Activated CD8-positive, alpha-beta memory T cell treated with anti-CD3 and anti-CD28 coated beads, Interleukin-2, amount 10 ng/mL, durations not matched to agents 7 days and 5 days (primary cell): ENCODE results near the gene ORAI3. TPM values are rescaled to one million over a fixed set of nuclear protein-coding genes. Genes with fewer than 3 reads are reported as not detected.
A peak's percentile ranks its signal among the peaks of the same experiment; 100 is the strongest.

Source experiments
- ATAC-seq: fragments of 150-1000 bp; cut with Tn5 transposase; one replicate; pipeline ENCODE4 v1.10.0; 2021; ENCODE audit warnings: moderate library complexity
- CTCF ChIA-PET: fragments of 350-600 bp; sonication (Branson Sonifier 250); formaldehyde crosslinking; loops from one replicate; lab custom pipeline; 2021; ENCODE audit warnings: antibody characterized with exemption; lab: Charles Lee
- DNase-seq: peaks from one replicate; pipeline ENCODE4 v3.0.0-alpha.2; 2020
- H3K27ac Mint-ChIP-seq: one replicate; pipeline ENCODE4 v1.8.0; 2021; ENCODE audit warnings: mild to moderate bottlenecking, mixed read lengths
- H3K27me3 Mint-ChIP-seq: one replicate; pipeline ENCODE4 v1.8.0; 2021; ENCODE audit warnings: mixed read lengths
- H3K36me3 Mint-ChIP-seq: one replicate; pipeline ENCODE4 v1.8.0; 2021; ENCODE audit warnings: mild to moderate bottlenecking, mixed read lengths
- H3K4me1 Mint-ChIP-seq: one replicate; pipeline ENCODE4 v1.8.0; 2021; ENCODE audit warnings: mixed read lengths
- H3K4me3 Mint-ChIP-seq: one replicate; pipeline ENCODE4 v1.8.0; 2021; ENCODE audit warnings: mild to moderate bottlenecking, moderate library complexity, mixed read lengths
- H3K9me3 Mint-ChIP-seq: one replicate; pipeline ENCODE4 v1.8.0; 2022; ENCODE audit warnings: low read depth, mixed read lengths
- total RNA-seq, 2 experiments: library from RNA; stranded (reverse); gene quantifications; one replicate each; pipeline ENCODE4 v1.2.3, GENCODE V29; 2021

Gene ORAI3
- total RNA-seq, result 10 to 100 TPM; 19.5 to 20.5 TPM

DNA sequence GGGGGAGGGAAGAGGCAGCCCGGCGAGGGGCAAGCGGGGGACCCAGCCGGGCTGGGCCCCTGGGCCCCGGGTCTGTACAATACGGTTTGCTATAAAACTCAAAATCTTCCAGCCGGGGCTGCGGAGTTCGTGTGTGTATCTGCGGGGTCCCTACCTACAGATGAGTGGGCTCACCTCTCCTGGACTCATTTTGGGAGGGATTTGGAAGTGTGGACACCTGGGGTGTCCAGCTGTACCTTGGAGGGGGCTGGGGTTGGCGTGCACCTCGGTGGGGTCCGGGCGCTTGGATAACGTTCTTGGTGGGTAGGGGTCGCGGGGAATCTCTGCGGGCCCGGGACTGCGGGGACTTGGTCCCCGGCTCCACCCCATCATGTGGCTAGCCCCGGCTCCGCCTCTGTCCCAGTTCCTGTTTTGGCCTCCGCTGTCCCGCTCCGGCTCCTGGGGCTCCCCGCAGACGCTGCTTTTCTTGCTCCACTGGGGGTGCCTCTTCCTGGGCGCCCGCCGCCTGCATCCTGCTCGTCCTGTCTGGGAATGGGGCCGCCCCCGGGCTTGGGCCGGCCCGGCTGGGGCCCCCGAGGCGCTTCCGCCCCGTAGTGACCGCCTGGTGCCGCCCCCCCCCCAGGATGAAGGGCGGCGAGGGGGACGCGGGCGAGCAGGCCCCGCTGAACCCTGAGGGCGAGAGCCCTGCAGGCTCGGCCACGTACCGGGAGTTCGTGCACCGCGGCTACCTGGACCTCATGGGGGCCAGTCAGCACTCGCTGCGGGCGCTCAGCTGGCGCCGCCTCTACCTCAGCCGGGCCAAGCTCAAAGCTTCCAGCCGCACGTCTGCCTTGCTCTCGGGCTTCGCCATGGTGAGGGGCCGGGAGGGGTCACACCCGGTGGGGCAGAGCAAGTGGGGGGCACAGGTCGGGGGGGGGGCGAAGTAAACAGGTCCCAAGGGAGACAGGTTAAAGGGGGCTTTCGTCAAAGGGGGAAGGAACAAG, at the start of gene ORAI3:
Gene ORAI3 (plus strand): TSS at position 402 of the 983 bp plus-strand sequence. CDS start 222 bp downstream, at position 624.
- Mint-ChIP-seq H3K27ac (peak within 1 kb of the TSS; percentile 89), H3K27me3 (no peaks in the 10 kb centered on the region), H3K4me3 (peak within 1 kb of the TSS; percentile 83), H3K36me3 (peaks cover 10% of the 10 kb centered on the region), H3K9me3 (no peaks in the 10 kb centered on the region), H3K4me1 (peaks cover 28% of the 10 kb centered on the region)
- peak; percentile 74 for ATAC-seq
- DNase-seq, result peak; percentile 76
- CTCF ChIA-PET, result interaction anchor here (1.1 to 2.0 kb wide), 6 partner anchors 13 to 928 kb away, joined by 3 to 6 read pairs (median 4); no protein-coding TSS in a partner anchor

DNA sequence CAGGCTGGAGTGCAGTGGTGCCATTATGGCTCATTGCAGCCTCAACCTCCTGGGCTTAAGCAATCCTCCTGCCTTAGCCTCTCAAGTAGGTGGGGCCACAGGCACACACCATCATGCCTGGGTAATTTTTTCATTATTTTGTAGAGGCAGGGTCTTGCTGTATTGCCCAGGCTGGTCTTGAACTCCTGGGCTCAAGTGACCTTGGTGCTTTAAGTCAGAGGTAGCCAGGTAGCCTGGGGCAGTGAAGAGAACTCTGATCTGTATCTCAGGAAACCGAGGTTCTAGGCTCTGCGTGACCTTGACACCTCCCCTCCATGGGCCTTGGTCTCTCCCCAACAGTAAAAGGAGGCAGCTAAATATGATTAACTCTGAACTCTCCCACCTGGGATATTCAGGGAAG, 49.1 kb upstream of the ORAI3 start:
- Mint-ChIP-seq H3K36me3 (peaks cover 3% of the 10 kb centered on the region), H3K9me3 (peaks cover 2% of the 10 kb centered on the region), H3K4me3 (no peak overlapping the region), H3K4me1 (peaks cover 51% of the 10 kb centered on the region), H3K27me3 (no peaks in the 10 kb centered on the region), H3K27ac (no peak overlapping the region)
- no peak for DNase-seq
- CTCF ChIA-PET, result interaction anchor here (3.9 to 5.6 kb wide), 2 partner anchors 24 to 55 kb away, joined by 53 to 133 read pairs; no protein-coding TSS in a partner anchor
- ATAC-seq, result no peak

DNA sequence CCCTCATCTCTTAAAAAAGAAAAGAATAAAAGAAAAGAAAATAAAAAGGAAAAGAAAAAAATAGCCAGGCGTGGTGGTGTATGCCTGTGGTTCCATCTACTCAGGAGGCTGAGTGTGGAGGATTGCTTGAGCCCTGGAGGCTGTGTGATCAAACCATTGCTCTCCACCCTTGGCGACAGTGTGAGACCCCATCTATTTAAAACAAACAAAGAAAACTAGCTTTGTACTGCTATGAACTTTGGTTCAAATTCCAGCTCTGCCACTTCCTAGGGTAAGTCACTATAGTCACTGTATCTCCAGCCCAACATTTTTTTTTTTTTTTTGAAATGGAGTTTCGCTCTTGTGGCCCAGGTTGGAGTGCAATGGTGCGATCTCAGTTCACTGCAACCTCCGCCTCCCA, 48.3 kb upstream of the ORAI3 start:
- H3K27ac Mint-ChIP-seq, result no peak overlapping the region
- no peak for DNase-seq
- CTCF ChIA-PET, result interaction anchor here (1.0 to 5.6 kb wide), 10 partner anchors 9 to 86 kb away, joined by 3 to 133 read pairs (median 18); partner anchors contain the start of gene BCL7C
- H3K9me3 Mint-ChIP-seq, result peaks cover 2% of the 10 kb centered on the region
- peaks cover 46% of the 10 kb centered on the region for H3K4me1 Mint-ChIP-seq
- ATAC-seq, result no peak
- H3K36me3 Mint-ChIP-seq, result peaks cover 3% of the 10 kb centered on the region
- no peak overlapping the region for H3K4me3 Mint-ChIP-seq
- H3K27me3 Mint-ChIP-seq, result no peaks in the 10 kb centered on the region

DNA sequence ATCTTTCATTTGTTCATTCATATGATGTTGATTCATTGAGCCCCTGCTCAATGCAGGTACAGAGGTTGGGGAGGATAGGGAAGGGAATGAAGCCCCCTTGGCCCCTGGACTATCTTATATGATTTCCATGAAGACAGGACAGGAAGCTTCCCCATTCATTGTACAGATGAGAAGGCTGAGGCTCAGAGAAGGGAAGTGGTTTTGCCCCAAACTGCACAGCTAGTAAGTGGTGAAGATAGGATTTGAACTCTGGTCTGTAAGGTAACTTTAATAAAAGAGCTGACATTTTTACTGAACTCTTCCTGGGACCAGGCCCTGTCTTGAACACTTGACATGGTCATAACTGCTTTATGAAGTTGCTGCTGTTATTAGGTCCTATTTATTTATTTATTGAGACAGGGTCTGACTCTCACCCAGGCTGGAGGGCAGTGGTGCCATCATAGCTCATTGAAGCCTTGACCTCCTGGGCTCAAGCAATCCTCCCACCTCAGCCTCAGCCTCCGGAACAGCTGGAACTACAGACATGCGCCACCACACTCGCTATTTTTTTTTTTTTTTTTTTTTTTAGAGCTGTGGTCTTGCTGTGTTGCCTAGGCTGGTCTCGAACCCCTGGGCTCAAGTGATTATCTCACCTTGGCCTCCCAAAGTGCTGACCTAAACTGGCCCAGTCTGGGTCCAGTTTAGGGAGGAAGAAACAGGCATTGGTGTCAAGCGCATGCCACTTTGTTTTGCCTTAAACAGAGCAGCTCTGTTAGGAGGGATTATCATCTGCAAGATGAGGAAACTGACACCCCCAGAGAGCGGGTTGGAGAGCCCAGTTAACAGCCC, 47.5 kb upstream of the ORAI3 start:
- DNase-seq (peak; percentile 54), ATAC-seq (no peak)
- Mint-ChIP-seq H3K9me3 (peaks cover 2% of the 10 kb centered on the region), H3K4me3 (peak overlapping the region; percentile 69), H3K27me3 (no peaks in the 10 kb centered on the region), H3K27ac (peak overlapping the region; percentile 81), H3K4me1 (peaks cover 40% of the 10 kb centered on the region), H3K36me3 (peaks cover 3% of the 10 kb centered on the region)
- CTCF ChIA-PET, result interaction anchor here (0.7 to 5.6 kb wide), 22 partner anchors 9 to 164 kb away, joined by 3 to 133 read pairs (median 5); partner anchors contain the start of gene BCL7C

DNA sequence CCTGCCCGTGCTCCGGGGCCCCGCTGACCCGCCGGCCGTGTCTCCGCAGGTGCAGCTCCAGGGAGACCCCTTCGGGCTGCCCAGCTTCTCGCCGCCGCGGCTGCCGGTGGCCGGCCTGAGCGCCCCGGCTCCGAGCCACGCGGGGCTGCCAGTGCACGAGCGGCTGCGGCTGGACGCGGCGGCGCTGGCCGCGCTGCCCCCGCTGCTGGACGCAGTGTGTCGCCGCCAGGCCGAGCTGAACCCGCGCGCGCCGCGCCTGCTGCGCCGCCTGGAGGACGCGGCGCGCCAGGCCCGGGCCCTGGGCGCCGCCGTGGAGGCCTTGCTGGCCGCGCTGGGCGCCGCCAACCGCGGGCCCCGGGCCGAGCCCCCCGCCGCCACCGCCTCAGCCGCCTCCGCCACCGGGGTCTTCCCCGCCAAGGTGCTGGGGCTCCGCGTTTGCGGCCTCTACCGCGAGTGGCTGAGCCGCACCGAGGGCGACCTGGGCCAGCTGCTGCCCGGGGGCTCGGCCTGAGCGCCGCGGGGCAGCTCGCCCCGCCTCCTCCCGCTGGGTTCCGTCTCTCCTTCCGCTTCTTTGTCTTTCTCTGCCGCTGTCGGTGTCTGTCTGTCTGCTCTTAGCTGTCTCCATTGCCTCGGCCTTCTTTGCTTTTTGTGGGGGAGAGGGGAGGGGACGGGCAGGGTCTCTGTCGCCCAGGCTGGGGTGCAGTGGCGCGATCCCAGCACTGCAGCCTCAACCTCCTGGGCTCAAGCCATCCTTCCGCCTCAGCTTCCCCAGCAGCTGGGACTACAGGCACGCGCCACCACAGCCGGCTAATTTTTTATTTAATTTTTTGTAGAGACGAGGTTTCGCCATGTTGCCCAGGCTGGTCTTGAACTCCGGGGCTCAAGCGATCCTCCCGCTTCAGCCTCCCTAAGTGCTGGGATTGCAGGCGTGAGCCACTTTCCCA, 46.6 kb upstream of the ORAI3 start:
- Mint-ChIP-seq H3K4me3 (peak overlapping the region; percentile 81), H3K27ac (peak overlapping the region; percentile 99)

DNA sequence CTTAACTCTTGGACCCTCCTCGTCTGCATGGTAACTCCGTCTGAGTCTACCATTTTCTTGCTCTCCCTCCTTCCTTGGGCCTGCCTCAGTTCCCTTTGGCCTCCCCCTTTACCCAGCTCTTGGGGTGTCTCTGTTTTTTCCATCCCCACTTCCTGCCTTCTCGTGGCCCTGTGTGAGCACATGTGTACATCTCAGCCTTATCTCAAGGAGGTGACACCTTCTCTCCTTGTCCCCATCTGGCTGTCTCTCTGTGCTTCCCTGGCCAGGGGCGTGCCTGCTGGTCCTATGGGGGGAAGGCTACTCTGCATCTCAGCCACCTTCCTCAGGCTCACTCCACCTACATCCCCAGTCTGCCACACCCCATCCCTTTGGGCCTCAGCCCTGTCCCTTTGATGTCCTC, 45.9 kb upstream of the ORAI3 start:
- no peaks in the 10 kb centered on the region for H3K27me3 Mint-ChIP-seq
- peaks cover 2% of the 10 kb centered on the region for H3K9me3 Mint-ChIP-seq
- peak; percentile 57 for DNase-seq
- peaks cover 3% of the 10 kb centered on the region for H3K36me3 Mint-ChIP-seq
- peak; percentile 40 for ATAC-seq
- peaks cover 39% of the 10 kb centered on the region for H3K4me1 Mint-ChIP-seq
- H3K4me3 Mint-ChIP-seq, result peak overlapping the region; percentile 81
- H3K27ac Mint-ChIP-seq, result peak overlapping the region; percentile 99
- CTCF ChIA-PET, result interaction anchor here (1.1 to 5.6 kb wide), 12 partner anchors 10 to 128 kb away, joined by 4 to 133 read pairs (median 15); partner anchors contain the start of gene BCL7C

More for the DNA sequence above, 46.6 kb upstream of the ORAI3 start:
- ATAC-seq (peak; percentile 88), DNase-seq (peak; percentile 66)
- Mint-ChIP-seq H3K36me3 (peaks cover 3% of the 10 kb centered on the region), H3K27me3 (no peaks in the 10 kb centered on the region), H3K4me1 (peaks cover 34% of the 10 kb centered on the region), H3K9me3 (peaks cover 2% of the 10 kb centered on the region)
- CTCF ChIA-PET, result interaction anchor here (0.7 to 5.6 kb wide), 21 partner anchors 10 to 165 kb away, joined by 3 to 133 read pairs (median 5); partner anchors contain the start of gene BCL7C

DNA sequence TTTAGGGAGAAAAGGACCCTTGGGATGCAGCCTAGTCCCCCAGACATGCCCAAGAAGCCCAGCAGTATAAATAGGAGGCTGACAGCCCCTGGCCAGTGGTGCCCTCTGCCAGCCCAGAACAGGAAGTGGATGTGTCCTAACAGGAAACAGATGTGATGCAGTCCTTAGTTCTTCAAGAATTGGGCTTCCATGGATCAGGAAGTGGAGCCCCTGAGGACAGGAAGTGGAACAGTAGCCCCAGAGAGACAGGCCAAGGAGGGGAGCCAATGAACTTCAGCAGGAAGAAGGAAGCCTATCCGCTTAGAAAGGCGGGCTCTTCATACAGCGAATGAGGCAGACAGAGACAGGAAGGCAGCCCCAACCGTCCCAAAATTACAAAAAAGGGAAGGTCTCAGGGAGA, 45.3 kb upstream of the ORAI3 start:
- peaks cover 39% of the 10 kb centered on the region for H3K4me1 Mint-ChIP-seq
- no peak overlapping the region for H3K4me3 Mint-ChIP-seq
- H3K36me3 Mint-ChIP-seq, result peaks cover 3% of the 10 kb centered on the region
- CTCF ChIA-PET, result interaction anchor here (1.5 to 5.6 kb wide), 6 partner anchors 10 to 90 kb away, joined by 5 to 133 read pairs (median 19); no protein-coding TSS in a partner anchor
- H3K9me3 Mint-ChIP-seq, result peaks cover 2% of the 10 kb centered on the region
- peak overlapping the region; percentile 99 for H3K27ac Mint-ChIP-seq
- no peak for ATAC-seq
- DNase-seq, result no peak
- no peaks in the 10 kb centered on the region for H3K27me3 Mint-ChIP-seq

DNA sequence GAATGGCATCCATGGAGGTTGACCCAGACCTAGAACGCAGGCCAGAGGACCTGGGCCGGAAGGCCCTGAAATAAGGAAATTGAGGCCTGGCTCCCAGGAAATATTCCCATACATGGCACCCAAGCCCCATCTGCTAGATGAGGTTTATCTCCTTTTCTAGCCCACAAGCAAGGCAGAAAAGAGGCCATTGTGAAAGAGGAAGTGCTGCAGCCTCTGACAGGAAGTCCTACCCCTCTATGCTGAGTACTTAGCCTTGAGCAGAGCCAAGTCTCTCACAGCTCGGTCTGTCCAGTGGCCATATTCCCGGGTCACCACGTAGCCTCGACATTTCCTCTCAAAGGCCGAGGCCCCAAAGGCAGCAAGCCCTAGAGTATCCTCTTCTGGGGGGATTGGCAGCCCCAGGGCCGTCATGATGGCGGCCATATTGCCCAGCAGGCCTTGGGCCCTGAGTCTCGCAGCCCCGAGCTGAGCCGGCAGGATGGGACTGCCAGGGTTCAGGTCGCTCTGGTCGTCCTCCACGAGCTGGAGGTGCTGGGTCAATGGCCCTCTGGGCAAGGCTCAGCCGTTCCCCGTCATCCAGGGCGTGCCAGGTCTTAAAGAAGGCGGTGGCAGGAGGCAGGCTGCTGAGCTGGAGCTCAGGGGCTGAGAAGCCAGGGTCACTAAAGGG, 44.6 kb upstream of the ORAI3 start:
- Mint-ChIP-seq H3K27ac (peak overlapping the region; percentile 99), H3K9me3 (peaks cover 2% of the 10 kb centered on the region), H3K27me3 (no peaks in the 10 kb centered on the region), H3K4me1 (peaks cover 39% of the 10 kb centered on the region), H3K4me3 (no peak overlapping the region), H3K36me3 (peaks cover 3% of the 10 kb centered on the region)
- no peak for DNase-seq
- CTCF ChIA-PET, result interaction anchor here (1.5 to 5.6 kb wide), 3 partner anchors 53 to 91 kb away, joined by 4 to 133 read pairs (median 5); no protein-coding TSS in a partner anchor
- ATAC-seq, result no peak

DNA sequence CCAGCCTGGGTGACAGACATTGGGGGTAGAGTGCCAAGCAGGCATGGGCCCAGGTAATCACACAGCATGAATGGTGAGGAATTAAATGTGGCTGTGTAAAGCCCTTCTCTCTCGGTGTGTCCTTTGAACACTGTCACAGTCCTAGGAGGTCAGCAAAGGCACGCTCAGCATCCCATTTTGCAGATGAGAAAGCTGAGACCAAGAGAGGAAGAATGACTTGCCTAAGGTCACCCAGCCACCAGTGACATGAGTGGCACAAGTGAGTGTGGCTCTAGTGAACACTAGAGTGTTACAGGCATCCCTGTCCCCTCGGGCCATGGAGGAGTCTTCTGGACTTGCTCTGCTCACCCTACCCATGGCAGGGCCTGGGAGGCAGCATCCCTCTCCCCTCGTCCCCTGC, 41.8 kb upstream of the ORAI3 start:
- DNase-seq (no peak), ATAC-seq (no peak)
- Mint-ChIP-seq H3K4me3 (no peak overlapping the region), H3K9me3 (peaks cover 2% of the 10 kb centered on the region), H3K27me3 (no peaks in the 10 kb centered on the region), H3K36me3 (peaks cover 3% of the 10 kb centered on the region), H3K27ac (no peak overlapping the region), H3K4me1 (peaks cover 26% of the 10 kb centered on the region)
- CTCF ChIA-PET, result interaction anchor here (0.6 to 3.4 kb wide), 4 partner anchors 32 to 432 kb away, joined by 3 to 23 read pairs (median 3); no protein-coding TSS in a partner anchor

DNA sequence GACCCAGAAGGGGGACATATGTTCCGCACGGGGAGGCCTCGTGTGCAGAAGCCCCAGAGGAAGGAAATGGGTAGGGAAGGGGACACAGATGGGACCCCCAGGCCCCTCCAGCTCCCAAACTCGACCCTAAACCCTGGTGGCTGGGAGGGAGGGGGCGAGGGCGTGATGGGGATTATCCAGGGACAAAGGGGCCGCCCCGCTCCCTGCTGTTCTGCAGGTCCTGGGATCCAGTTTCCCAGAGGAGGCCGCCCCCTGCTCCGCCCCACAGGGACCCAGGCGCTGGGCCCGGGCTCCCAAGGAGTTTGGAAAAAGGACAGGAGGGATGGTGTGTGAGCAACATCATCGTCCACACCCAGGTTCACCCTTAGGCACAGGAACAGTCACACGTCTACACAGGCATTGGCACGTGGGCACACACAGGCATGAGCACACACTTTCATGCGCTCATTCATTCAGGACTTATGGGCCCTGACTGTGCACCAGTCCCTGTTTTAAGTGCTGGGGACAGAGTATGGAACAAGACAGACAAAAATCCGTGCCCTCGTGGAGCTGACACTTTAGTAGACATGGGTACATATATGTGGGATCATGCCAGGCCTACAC, 38.3 kb upstream of the ORAI3 start:
- no peaks in the 10 kb centered on the region for H3K27me3 Mint-ChIP-seq
- ATAC-seq, result no peak
- no peaks in the 10 kb centered on the region for H3K9me3 Mint-ChIP-seq
- no peak for DNase-seq
- H3K36me3 Mint-ChIP-seq, result no peaks in the 10 kb centered on the region
- CTCF ChIA-PET, result interaction anchor here (1.2 kb wide), 1 partner anchor 66 kb away, joined by 3 read pairs; no protein-coding TSS in a partner anchor
- H3K4me3 Mint-ChIP-seq, result no peak overlapping the region
- H3K27ac Mint-ChIP-seq, result no peak overlapping the region
- H3K4me1 Mint-ChIP-seq, result peaks cover 9% of the 10 kb centered on the region

DNA sequence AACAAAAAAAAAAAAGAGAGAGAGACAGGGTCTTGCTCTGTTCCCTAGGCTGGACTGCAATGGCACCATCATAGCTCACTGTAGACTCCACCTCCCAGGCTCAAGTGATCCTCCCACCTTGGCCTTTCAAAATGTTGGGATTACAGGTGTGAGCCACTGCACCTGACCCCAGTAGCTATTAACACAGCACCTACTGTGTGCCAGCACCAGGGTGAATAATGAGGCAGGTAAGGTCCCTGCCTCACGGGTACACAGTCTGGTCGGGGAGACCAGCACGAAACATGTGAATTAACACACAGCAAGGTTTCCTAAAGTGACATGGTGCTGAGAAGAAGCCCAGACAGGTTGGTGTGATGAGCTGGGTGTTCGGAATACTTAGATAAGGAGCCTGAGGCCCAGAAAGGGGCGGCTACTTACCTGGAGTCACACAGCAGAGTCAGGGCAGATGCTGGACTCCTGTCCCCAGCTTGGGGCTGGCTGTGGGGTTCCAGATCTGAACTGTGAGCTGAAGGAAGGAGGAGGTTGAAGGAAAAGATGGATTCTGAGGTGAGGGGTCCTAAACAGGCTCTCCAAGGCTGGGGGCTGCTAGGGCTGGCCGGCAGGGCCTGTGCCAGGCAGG, 36.0 kb upstream of the ORAI3 start:
- Mint-ChIP-seq H3K4me1 (peaks cover 1% of the 10 kb centered on the region), H3K27me3 (no peaks in the 10 kb centered on the region), H3K27ac (no peak overlapping the region), H3K36me3 (no peaks in the 10 kb centered on the region), H3K4me3 (no peak overlapping the region), H3K9me3 (no peaks in the 10 kb centered on the region)
- DNase-seq (no peak), ATAC-seq (no peak)
- CTCF ChIA-PET, result interaction anchor here (1.0 to 9.8 kb wide), 4 partner anchors 9 to 67 kb away, joined by 3 to 115 read pairs (median 8); no protein-coding TSS in a partner anchor
